GM12873 (cell line): ENCODE data around the gene GFRA1.

Experiments used
- TF ChIP-seq, protein P1 (sequence below): IDR thresholded peaks from 2 replicates; pipeline ENCODE4 v1.5.1; 2012; ENCODE audit warnings: low read depth, mild to moderate bottlenecking, moderate library complexity, low read length, control low read depth; ENCODE audit not compliant: insufficient read depth; ENCODE audit errors: missing control alignments

GFRA1 gene

DNA sequence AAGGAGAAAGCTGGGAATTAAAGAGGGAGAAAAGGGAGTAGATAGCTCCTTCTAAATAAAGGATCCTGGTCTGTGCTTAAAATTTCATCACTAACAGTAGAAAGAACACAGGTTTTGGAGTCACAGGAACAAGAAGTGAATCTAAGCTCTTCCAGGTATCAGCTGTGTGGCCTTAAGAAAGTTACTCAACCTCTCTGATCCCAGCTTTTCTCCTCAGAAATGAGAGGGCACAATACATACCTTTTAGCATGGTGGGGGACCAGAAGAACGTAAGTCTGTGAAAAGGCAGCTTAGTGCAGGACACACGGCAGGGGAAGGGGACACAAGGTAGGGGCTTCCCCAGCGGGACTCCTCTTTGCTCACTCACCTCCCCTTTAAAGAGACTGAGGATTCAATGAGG is 13.4 kb downstream of the GFRA1 start:
- TF ChIP-seq, protein P1, sequence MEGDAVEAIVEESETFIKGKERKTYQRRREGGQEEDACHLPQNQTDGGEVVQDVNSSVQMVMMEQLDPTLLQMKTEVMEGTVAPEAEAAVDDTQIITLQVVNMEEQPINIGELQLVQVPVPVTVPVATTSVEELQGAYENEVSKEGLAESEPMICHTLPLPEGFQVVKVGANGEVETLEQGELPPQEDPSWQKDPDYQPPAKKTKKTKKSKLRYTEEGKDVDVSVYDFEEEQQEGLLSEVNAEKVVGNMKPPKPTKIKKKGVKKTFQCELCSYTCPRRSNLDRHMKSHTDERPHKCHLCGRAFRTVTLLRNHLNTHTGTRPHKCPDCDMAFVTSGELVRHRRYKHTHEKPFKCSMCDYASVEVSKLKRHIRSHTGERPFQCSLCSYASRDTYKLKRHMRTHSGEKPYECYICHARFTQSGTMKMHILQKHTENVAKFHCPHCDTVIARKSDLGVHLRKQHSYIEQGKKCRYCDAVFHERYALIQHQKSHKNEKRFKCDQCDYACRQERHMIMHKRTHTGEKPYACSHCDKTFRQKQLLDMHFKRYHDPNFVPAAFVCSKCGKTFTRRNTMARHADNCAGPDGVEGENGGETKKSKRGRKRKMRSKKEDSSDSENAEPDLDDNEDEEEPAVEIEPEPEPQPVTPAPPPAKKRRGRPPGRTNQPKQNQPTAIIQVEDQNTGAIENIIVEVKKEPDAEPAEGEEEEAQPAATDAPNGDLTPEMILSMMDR, result no peak

DNA sequence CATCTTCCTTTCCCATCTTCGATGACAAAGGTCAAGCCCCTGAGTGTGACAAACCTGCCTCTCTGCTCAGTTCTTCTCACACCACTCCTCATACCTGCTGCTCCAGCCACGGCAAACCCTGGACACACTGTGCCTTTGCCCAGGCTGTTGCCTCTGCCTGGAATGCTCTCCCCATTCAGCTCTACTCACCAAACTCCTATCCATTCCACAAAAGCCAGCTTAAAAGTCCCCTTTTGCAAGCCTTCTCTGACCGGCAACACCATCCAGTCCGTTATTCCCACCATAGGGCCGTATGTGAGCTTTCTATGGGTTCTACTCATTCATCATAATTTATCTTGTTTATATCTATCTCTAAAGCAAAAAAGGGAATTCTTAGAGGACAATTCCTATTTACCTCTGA is 15.2 kb downstream of the GFRA1 start:
- TF ChIP-seq, protein P1, result no peak

DNA sequence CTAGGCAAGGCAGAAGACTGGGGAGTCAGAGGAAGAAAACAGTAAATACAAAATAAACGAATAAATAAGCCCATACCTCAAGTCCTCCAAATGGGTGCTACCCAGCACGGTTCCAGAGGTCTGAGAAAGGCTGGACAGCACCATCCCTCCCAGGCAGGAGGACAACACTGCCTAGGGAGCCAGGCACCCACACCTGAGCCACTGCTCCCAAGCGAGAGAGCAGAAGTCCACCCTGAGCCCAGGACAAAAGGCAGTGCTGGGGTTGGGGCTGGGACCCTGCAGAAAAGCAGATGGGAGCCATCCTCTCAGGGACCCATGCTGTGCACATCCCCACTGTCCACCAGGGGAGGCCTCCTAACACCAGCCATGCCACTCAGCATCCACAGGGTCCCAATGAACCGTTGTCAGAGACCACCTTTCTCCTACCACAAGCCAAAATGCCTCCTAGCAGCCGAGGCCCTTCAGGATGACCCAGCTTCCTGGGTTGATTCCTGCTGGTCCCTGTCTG is 16.2 kb downstream of the GFRA1 start:
- TF ChIP-seq, protein P1, result no peak

DNA sequence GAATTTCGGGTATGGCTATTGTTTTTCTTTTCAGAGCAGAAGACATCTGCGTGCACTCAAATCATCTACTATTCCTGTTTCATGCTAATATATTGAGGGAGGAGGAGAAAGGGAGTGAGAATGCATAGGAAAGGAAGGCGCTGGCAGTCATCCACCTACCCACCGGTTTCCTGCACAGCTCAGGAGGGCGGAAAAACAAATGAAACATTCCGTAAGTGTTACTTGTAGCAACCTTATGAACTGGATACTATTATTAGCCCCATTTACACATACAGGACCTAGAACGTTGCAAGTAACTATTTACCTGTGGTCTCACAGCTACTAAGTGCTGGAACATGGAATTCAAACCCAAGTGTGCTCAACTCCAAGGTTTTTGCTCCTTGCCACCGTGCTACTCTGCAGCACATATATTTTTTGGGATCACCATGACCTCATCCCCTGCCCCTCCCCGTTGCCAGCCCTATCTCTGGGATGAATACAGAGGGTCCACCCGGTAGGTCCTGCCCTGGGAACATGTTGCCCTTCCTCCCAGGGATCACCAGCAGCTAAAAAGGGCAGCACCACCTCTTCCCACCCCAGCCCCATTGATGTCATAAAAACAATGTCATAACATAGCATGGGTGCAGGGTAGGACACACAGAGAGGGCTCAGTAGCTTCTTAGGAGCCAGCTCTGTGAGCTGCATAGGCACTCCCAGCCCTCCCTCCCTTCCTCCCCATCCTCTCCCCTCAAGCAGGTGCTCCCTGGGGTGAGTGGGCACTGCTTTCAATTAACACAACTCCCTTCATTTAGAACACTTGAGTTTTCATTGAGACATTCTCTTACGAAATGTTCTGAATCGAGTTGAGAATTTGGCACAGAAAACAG is 16.9 kb downstream of the GFRA1 start:
- TF ChIP-seq, protein P1, result no peak

DNA sequence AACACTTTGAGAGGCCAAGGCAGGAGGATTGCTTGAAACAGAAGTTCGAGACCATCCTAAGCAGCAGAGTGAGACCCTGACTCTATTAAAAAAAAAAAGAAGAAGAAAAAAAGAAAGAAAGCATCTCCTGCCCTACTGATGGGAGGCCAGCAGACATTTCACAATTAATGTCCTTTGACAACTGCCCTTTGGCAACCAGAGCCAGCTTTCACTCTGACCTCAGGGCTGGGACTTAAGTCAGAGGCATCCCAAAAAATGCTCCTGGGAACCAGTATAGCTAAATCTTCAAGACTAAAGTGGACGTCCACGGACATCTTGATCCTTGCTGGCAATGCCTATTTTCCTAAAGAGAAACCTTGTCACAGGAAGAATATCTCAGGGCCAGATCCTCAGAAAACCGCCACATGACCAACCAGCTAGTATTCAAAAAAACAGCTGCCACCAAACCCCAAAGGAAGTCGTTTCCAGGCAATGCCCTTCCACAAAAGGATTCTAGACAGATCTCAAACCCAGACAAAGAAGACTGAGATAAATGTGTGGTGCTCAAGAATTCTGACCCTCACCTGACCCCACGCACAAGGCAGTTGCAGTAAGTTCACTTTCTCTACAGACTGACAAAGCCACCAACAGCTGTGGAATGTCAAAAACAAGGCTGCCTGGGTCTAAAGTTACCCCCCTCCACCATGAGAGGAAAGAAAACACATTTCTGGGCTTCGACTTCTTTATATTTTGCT is 18.4 kb downstream of the GFRA1 start:
- TF ChIP-seq, protein P1, result no peak

DNA sequence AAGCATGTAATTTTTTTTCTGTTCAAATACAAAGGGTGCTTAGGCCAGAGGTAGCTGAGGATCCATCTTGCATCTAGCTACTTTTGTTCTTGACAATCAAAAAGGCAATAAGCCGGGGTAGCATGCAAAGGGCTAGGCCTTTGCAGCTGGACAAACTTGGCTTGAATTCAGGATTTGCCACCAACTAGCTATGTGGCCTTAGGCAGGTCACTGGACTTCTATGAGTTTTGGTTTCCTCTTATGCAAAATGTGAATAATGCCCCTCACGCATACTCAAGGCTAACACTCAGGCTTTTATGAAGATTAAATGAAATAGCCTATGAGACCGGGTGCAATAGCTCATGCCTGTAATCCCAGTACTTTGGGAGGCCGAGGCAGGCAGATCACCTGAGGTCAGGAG is 19.3 kb downstream of the GFRA1 start:
- TF ChIP-seq, protein P1, result no peak
